Cardiac muscle cell (in vitro differentiated cells and primary cell): Measurements from ENCODE around the gene NRP2. TPM values are rescaled to one million over a fixed set of nuclear protein-coding genes. Genes with fewer than 3 reads are reported as not detected.
A peak's percentile ranks its signal among the peaks of the same experiment; 100 is the strongest.

Source experiments
- DNase-seq, 2 donors: peaks; one replicate each; pipeline versions ENCODE4 v3.0.0 to v3.0.0-alpha.2; 2010 to 2017; ENCODE audit warnings: low read depth in 1 of 2, low spot score in 1 of 2
- H3K27ac ChIP-seq: fragments of 200-600 bp; sonication (generic); 2 replicates; pipeline ENCODE4 v1.5.1; 2016
- H3K27me3 ChIP-seq: fragments of 200-600 bp; sonication (generic); 2 replicates; pipeline ENCODE4 v1.6.0; 2016; ENCODE audit warnings: control low read depth
- H3K36me3 ChIP-seq: fragments of 200-600 bp; sonication (generic); 2 replicates; pipeline ENCODE4 v1.5.1; 2016; ENCODE audit warnings: control low read depth
- H3K4me1 ChIP-seq: fragments of 200-600 bp; sonication (generic); 2 replicates; pipeline ENCODE4 v1.8.1; 2017; ENCODE audit warnings: low read depth, mild to moderate bottlenecking, mixed run types
- H3K4me3 ChIP-seq: fragments of 200-600 bp; sonication (generic); 2 replicates; pipeline ENCODE4 v1.5.1; 2016; ENCODE audit warnings: mild to moderate bottlenecking
- H3K9me3 ChIP-seq: fragments of 200-600 bp; sonication (generic); 2 replicates; pipeline ENCODE4 v1.5.1; 2017; ENCODE audit warnings: low read depth, mild to moderate bottlenecking, control low read depth
- polyA plus RNA-seq: library from polyadenylated mRNA; unstranded; fragments of >200 nt; fragmentation: Nextera tagmentation; extraction: Ambion mirVana; gene quantifications from 2 replicates; pipeline ENCODE4 v1.2.1, GENCODE V29; 2016
- total RNA-seq: library from RNA; depleted of rRNA; stranded (reverse); fragments of >200 nt; gene quantifications from 2 replicates; pipeline ENCODE4 v1.2.3, GENCODE V29; 2016
- TF ChIP-seq, protein P1 (sequence below): IDR thresholded peaks from 2 replicates; pipeline ENCODE4 v1.5.1; 2012; ENCODE audit warnings: low read depth, mild to moderate bottlenecking, low read length

NRP2 gene
- total and polyA plus RNA-seq, 2 experiments from 2014 or later: 35.2 to 166 TPM

DNA sequence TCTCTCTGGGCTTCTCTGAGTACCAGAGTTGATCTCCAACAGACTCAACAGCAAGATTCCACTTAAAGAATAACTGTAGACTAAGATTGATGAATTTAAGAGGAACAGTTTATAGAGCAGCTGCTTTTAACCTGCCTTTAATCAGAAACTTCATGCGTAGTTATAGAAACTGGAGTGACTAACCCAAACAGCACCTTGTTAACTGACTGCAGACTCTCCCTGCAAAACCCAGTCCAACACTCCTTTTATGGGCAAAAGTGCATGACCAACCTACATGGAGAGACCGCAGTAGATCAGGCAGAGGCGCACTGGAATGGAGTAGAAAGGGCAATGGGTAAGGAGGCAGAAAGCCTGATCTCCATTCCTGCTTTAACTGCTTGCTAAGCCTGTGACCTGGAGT, 110.6 kb downstream of the NRP2 start:
- Histone ChIP-seq H3K27ac (no peak overlapping the region), H3K36me3 (peaks cover 8% of the 10 kb centered on the region), H3K27me3 (no peaks in the 10 kb centered on the region), H3K4me1 (peaks cover 3% of the 10 kb centered on the region), H3K9me3 (no peaks in the 10 kb centered on the region), H3K4me3 (no peak overlapping the region)
- no peak for DNase-seq
- TF ChIP-seq, protein P1, sequence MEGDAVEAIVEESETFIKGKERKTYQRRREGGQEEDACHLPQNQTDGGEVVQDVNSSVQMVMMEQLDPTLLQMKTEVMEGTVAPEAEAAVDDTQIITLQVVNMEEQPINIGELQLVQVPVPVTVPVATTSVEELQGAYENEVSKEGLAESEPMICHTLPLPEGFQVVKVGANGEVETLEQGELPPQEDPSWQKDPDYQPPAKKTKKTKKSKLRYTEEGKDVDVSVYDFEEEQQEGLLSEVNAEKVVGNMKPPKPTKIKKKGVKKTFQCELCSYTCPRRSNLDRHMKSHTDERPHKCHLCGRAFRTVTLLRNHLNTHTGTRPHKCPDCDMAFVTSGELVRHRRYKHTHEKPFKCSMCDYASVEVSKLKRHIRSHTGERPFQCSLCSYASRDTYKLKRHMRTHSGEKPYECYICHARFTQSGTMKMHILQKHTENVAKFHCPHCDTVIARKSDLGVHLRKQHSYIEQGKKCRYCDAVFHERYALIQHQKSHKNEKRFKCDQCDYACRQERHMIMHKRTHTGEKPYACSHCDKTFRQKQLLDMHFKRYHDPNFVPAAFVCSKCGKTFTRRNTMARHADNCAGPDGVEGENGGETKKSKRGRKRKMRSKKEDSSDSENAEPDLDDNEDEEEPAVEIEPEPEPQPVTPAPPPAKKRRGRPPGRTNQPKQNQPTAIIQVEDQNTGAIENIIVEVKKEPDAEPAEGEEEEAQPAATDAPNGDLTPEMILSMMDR: no peak

DNA sequence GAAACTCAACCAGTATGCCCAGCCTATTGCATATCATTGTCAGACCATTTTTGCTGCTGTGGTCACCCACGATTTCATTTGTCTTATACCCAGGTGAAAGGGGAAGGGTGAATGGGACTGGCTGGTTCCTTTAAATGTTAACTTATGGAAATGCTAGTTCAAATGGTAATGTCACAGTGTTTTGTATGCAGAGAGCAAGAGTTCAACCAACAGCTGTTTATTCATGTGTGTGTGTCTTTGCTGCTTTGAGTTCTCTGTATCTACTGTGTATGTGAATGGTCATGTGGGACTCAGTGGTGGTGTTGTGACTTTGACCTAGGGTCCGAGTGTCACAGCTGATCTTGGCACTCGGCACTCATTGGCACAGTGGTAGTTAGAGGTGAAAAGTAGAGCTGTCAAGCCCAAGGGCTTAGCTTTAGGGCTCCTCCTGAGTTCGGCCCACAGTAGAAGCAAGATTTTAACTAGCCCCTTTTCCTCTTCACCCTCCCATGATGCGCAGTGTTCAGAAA, 114.6 kb downstream of the NRP2 start:
- Histone ChIP-seq H3K27me3 (no peaks in the 10 kb centered on the region), H3K4me3 (no peak overlapping the region), H3K9me3 (no peaks in the 10 kb centered on the region), H3K27ac (no peak overlapping the region), H3K4me1 (peaks cover 3% of the 10 kb centered on the region), H3K36me3 (peaks cover 8% of the 10 kb centered on the region)
- no peak for DNase-seq
- TF ChIP-seq, protein P1: no peak

- H3K36me3 ChIP-seq: peaks cover 3% of the 10 kb centered on the region
- no peaks in the 10 kb centered on the region for H3K4me1 ChIP-seq
- no peaks in the 10 kb centered on the region for H3K9me3 ChIP-seq
- no peak overlapping the region for H3K27ac ChIP-seq
- no peak for DNase-seq
- TF ChIP-seq, protein P1: no peak
- H3K4me3 ChIP-seq: no peak overlapping the region
- H3K27me3 ChIP-seq: no peaks in the 10 kb centered on the region
Measured at GRCh38 chr2:205797866-205798265, 115.6 kb downstream of the NRP2 start.

DNA sequence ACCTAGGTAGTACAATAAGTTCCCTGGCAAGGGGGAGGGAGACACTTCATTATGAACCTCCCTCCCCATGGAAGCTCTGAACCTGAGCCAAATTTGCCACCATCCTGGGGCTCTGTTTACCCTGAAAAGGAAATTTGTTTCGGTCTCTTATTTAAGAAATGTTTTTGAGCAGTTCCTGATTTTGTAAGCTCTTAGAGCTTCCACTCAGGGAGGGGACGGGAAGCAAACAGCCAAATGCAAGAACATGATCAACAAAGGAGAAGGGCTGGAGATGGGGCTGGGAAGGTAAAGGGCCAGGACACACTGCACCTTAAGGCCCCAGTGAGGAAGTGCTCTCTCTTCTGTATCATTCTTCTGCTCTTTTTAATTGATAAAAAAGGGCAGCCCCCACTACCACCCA, 117.9 kb downstream of the NRP2 start:
- H3K4me3 ChIP-seq: no peak overlapping the region
- H3K27me3 ChIP-seq: no peaks in the 10 kb centered on the region
- H3K9me3 ChIP-seq: no peaks in the 10 kb centered on the region
- DNase-seq: no peak
- TF ChIP-seq, protein P1: no peak
- H3K36me3 ChIP-seq: no peaks in the 10 kb centered on the region
- no peak overlapping the region for H3K27ac ChIP-seq
- no peaks in the 10 kb centered on the region for H3K4me1 ChIP-seq

GRCh38 chr2:205800773-205801172, 118.5 kb downstream of the NRP2 start:
- no peaks in the 10 kb centered on the region for H3K9me3 ChIP-seq
- no peaks in the 10 kb centered on the region for H3K4me1 ChIP-seq
- DNase-seq: peak in 1 of 2 donors; percentile 93
- H3K27me3 ChIP-seq: no peaks in the 10 kb centered on the region
- TF ChIP-seq, protein P1: no peak
- no peaks in the 10 kb centered on the region for H3K36me3 ChIP-seq
- H3K4me3 ChIP-seq: no peak overlapping the region
- no peak overlapping the region for H3K27ac ChIP-seq

- TF ChIP-seq, protein P1: no peak
- no peaks in the 10 kb centered on the region for H3K27me3 ChIP-seq
- H3K4me3 ChIP-seq: no peak overlapping the region
- no peak overlapping the region for H3K27ac ChIP-seq
- H3K36me3 ChIP-seq: no peaks in the 10 kb centered on the region
- no peaks in the 10 kb centered on the region for H3K4me1 ChIP-seq
- no peaks in the 10 kb centered on the region for H3K9me3 ChIP-seq
- DNase-seq: peak; percentile 11 to 13
Measured at GRCh38 chr2:205802065-205802464, 119.8 kb downstream of the NRP2 start.
